IMR-90 (cell line): ENCODE measurements around the gene DPCD. TPM values are rescaled to one million over a fixed set of nuclear protein-coding genes. Genes with fewer than 3 reads are reported as not detected.

Experiments
- ATAC-seq: fragments of 200-7000 bp; cut with Tn5 transposase; 2 replicates; pipeline ENCODE4 v1.9.1; 2020; ENCODE audit warnings: low read depth, mild to moderate bottlenecking, moderate library complexity
- BruUV-seq: library from RNA; stranded (reverse); fragments of 400-500 nt; replicated peaks from 2 replicates; lab custom pipeline; 2021; lab: Mats Ljungman, UMichigan
- CTCF ChIA-PET: fragments of 300-600 bp; formaldehyde crosslinking; extraction: SDS; loops from one replicate; lab custom pipeline; 2021; ENCODE audit warnings: antibody characterized with exemption; lab: Yijun Ruan, JAX
- POLR2A ChIA-PET: fragments of 300-600 bp; sonication (Branson Sonifier 250); formaldehyde crosslinking; loops from one replicate; lab custom pipeline; 2022; ENCODE audit warnings: antibody characterized with exemption; ENCODE audit not compliant: unreplicated experiment; lab: Charles Lee
- DNase-seq: peaks from one replicate; pipeline ENCODE4 v3.0.0; 2013
- H2AFZ ChIP-seq: replicated peaks from 2 replicates; pipeline ENCODE3; 2013; ENCODE audit warnings: low read length, mild to moderate bottlenecking; ENCODE audit not compliant: poor library complexity
- H2AK5ac ChIP-seq: 2 replicates; pipeline ENCODE4 v1.6.1; 2013; ENCODE audit warnings: low read depth, low read length, inconsistent platforms
- H2AK9ac ChIP-seq: replicated peaks from 2 replicates; pipeline ENCODE3; 2013; ENCODE audit warnings: mild to moderate bottlenecking, low read depth, low read length, moderate library complexity; ENCODE audit not compliant: poor library complexity
- H2BK120ac ChIP-seq: 2 replicates; pipeline ENCODE4 v1.6.1; 2013; ENCODE audit warnings: low read depth, low read length, inconsistent platforms
- H2BK15ac ChIP-seq: 3 replicates; pipeline ENCODE4 v1.6.1; 2013; ENCODE audit warnings: low read depth, low read length, inconsistent platforms
- H2BK20ac ChIP-seq: 2 replicates; pipeline ENCODE4 v1.6.1; 2013; ENCODE audit warnings: low read depth, mild to moderate bottlenecking, inconsistent platforms, low read length, moderate library complexity
- H2BK5ac ChIP-seq: 2 replicates; pipeline ENCODE4 v1.6.1; 2013; ENCODE audit warnings: mild to moderate bottlenecking, low read depth, low read length, inconsistent platforms; ENCODE audit not compliant: poor library complexity, severe bottlenecking
- H3K14ac ChIP-seq: replicated peaks from 2 replicates; pipeline ENCODE4 v1.6.1; 2013; ENCODE audit warnings: low read depth, low read length, inconsistent platforms
- H3K18ac ChIP-seq: 2 replicates; pipeline ENCODE4 v1.6.1; 2013; ENCODE audit warnings: low read depth, low read length, control low read depth
- H3K23ac ChIP-seq: 2 replicates; pipeline ENCODE4 v1.6.1; 2013; ENCODE audit warnings: low read depth, low read length, inconsistent platforms
- H3K27ac ChIP-seq: 2 replicates; pipeline ENCODE4 v1.5.1; 2013; ENCODE audit warnings: mild to moderate bottlenecking, control low read depth, low read length; ENCODE audit not compliant: insufficient read depth
- H3K27me3 ChIP-seq: 2 replicates; pipeline ENCODE4 v1.6.1; 2013; ENCODE audit warnings: low read length; ENCODE audit not compliant: control insufficient read depth, insufficient read depth
- H3K36me3 ChIP-seq: 2 replicates; pipeline ENCODE4 v1.6.1; 2013; ENCODE audit warnings: low read length, mixed read lengths; ENCODE audit not compliant: control insufficient read depth, insufficient read depth
- H3K4ac ChIP-seq: 2 replicates; pipeline ENCODE4 v1.6.1; 2013; ENCODE audit warnings: low read depth, low read length, inconsistent platforms
- H3K4me1 ChIP-seq: 2 replicates; pipeline ENCODE4 v1.6.1; 2013; ENCODE audit warnings: low read length, mixed read lengths; ENCODE audit not compliant: control insufficient read depth, insufficient read depth
- H3K4me2 ChIP-seq: 2 replicates; pipeline ENCODE4 v1.6.1; 2013; ENCODE audit warnings: low read depth, mild to moderate bottlenecking, control low read depth, low read length, moderate library complexity
- H3K4me3 ChIP-seq: 2 replicates; pipeline ENCODE4 v1.5.1; 2013; ENCODE audit warnings: low read depth, mild to moderate bottlenecking, control low read depth, low read length, moderate library complexity; ENCODE audit not compliant: insufficient read depth
- H3K56ac ChIP-seq: 2 replicates; pipeline ENCODE4 v1.6.1; 2013; ENCODE audit warnings: low read length, inconsistent platforms; ENCODE audit not compliant: insufficient read depth; ENCODE audit errors: extremely low read depth
- H3K79me1 ChIP-seq, 2 experiments: 2 replicates each; pipeline ENCODE4 v1.6.1; 2013; ENCODE audit warnings: low read length in 2 of 2, inconsistent platforms in 1 of 2, low read depth in 1 of 2
- H3K9ac ChIP-seq: 2 replicates; pipeline ENCODE4 v1.6.1; 2013; ENCODE audit warnings: low read depth, low read length, control low read depth
- H3K9me1 ChIP-seq: 2 replicates; pipeline ENCODE4 v1.6.1; 2013; ENCODE audit warnings: low read length, inconsistent platforms; ENCODE audit not compliant: insufficient read depth
- H3K9me3 ChIP-seq: 2 replicates; pipeline ENCODE4 v1.6.1; 2013; ENCODE audit warnings: low read length; ENCODE audit not compliant: control insufficient read depth, insufficient read depth
- H4K20me1 ChIP-seq: 2 replicates; pipeline ENCODE4 v1.6.1; 2013; ENCODE audit warnings: low read length, inconsistent platforms; ENCODE audit not compliant: insufficient read depth
- H4K5ac ChIP-seq: 2 replicates; pipeline ENCODE4 v1.6.1; 2013; ENCODE audit warnings: mild to moderate bottlenecking, low read depth, low read length, control low read depth
- H4K8ac ChIP-seq, 2 experiments: 2 replicates each; pipeline ENCODE4 v1.6.1; 2013; ENCODE audit warnings: low read depth in 2 of 2, low read length in 2 of 2, control low read depth in 1 of 2, inconsistent platforms in 1 of 2
- H4K91ac ChIP-seq: 2 replicates; pipeline ENCODE4 v1.6.1; 2013; ENCODE audit warnings: low read depth, low read length, inconsistent platforms; ENCODE audit not compliant: insufficient read depth
- CEBPB ChIP-seq: IDR thresholded peaks from 2 replicates; pipeline ENCODE4 v1.6.1; 2012; ENCODE audit warnings: low read depth, low read length, improper control_type of control experiment
- MAFK ChIP-seq: IDR thresholded peaks from 2 replicates; pipeline ENCODE4 v1.6.1; 2012; ENCODE audit warnings: low read depth, low read length, improper control_type of control experiment
- MXI1 ChIP-seq: IDR thresholded peaks from 2 replicates; pipeline ENCODE4 v1.6.1; 2012; ENCODE audit warnings: low read depth, mild to moderate bottlenecking, low read length, moderate library complexity, borderline replicate concordance
- POLR2A ChIP-seq: IDR thresholded peaks from 2 replicates; pipeline ENCODE4 v1.6.1; 2012; ENCODE audit warnings: mild to moderate bottlenecking, low read depth, low read length
- RCOR1 ChIP-seq: IDR thresholded peaks from 2 replicates; pipeline ENCODE4 v1.6.1; 2012; ENCODE audit warnings: mild to moderate bottlenecking, low read length, improper control_type of control experiment; ENCODE audit not compliant: insufficient replicate concordance
- RFX5 ChIP-seq: IDR thresholded peaks from 2 replicates; pipeline ENCODE4 v1.8.0; 2012; ENCODE audit warnings: low read depth, mild to moderate bottlenecking, low read length, moderate library complexity
- USF2 ChIP-seq: fragments of 150-350 bp; IDR thresholded peaks from 2 replicates; pipeline ENCODE4 v1.6.1; 2017; ENCODE audit warnings: mild to moderate bottlenecking, antibody characterized with exemption, low read length, low read depth
- WGBS, 2 experiments: methylation state at CpG; one replicate each; pipeline versions ENCODE4 v1.1.5 to v1.1.7; 2013; ENCODE audit warnings: missing lambda C conversion rate in 2 of 2; ENCODE audit not compliant: insufficient read length in 1 of 2; ENCODE audit errors: extremely low coverage in 2 of 2; 5-methylcytosine and 5-hydroxymethylcytosine counted together
- dilution Hi-C: fragments of 300-500 bp; cut with HindIII; formaldehyde crosslinking; loops from one replicate; pipeline ENCODE4 v1.14.3; 2018; ENCODE audit warnings: low sequenced_read_pairs; ENCODE audit not compliant: unreplicated experiment
- in situ Hi-C: fragments of 300-500 bp; cut with MboI; formaldehyde crosslinking; loops from 3 replicates; pipeline ENCODE4 v1.14.3; 2019; ENCODE audit warnings: low sequenced_read_pairs, inconsistent platforms, mixed read lengths
- intact Hi-C: fragments of 100-400 bp; cut with micrococcal nuclease; formaldehyde crosslinking; loops from 2 replicates; pipeline ENCODE4 v1.10.0; 2022
- polyA plus RNA-seq, 3 experiments: library from polyadenylated mRNA; depleted of rRNA; stranded (reverse); fragments of >200 nt; gene quantifications; 2 replicates each; pipeline ENCODE4 v1.2.3, GENCODE V29; 2012; ENCODE audit warnings: low replicate concordance in 1 of 3
- total RNA-seq: library from RNA; depleted of rRNA; stranded (reverse); fragments of >200 nt; gene quantifications from 2 replicates; pipeline ENCODE4 v1.2.3, GENCODE V29; 2012

DPCD gene
- total and polyA plus RNA-seq, 2 of the 4 experiments (the other 2 are of a cell fraction): 59.1 to 73.7 TPM

- DNase-seq (no peak), ATAC-seq (no peak)
- Histone ChIP-seq H4K91ac (no peak overlapping the region), H3K9me1 (peaks cover 2% of the 10 kb centered on the region; the same call in 1 of the 2 replicates), H2AFZ (no peak overlapping the region), H3K79me1 (no peaks in the 10 kb centered on the region), H3K18ac (no peak overlapping the region), H3K4me2 (no peak overlapping the region), H3K36me3 (peaks cover 9% of the 10 kb centered on the region; the same call in 1 of the 2 replicates), H4K20me1 (no peaks in the 10 kb centered on the region), H3K4me3 (no peak overlapping the region), H2AK9ac (no peak overlapping the region), H3K27ac (no peak overlapping the region), H3K9ac (no peak overlapping the region), H3K9me3 (no peaks in the 10 kb centered on the region), H2AK5ac (no peak overlapping the region), H2BK120ac (no peak overlapping the region), H4K8ac (no peak overlapping the region), H2BK15ac (no peak overlapping the region), H3K14ac (no peak overlapping the region), H3K4me1 (no peaks in the 10 kb centered on the region), H3K23ac (no peak overlapping the region), H3K56ac (no peak overlapping the region), H3K27me3 (no peaks in the 10 kb centered on the region), H2BK5ac (no peak overlapping the region), H3K4ac (no peak overlapping the region), H4K5ac (no peak overlapping the region), H2BK20ac (no peak overlapping the region)
- BruUV-seq: no TSS peak
- ChIA-PET CTCF (no interaction called here), POLR2A (no interaction called here)
- TF ChIP-seq RCOR1 (no peak), RFX5 (no peak), MXI1 (no peak), USF2 (no peak), MAFK (no peak), POLR2A (no peak), CEBPB (no peak)
- WGBS, 2 experiments: 100% methylated on average over 1 of the region's 4 CpGs; no CpG with 5 or more reads in 1 of the 2 experiments
- dilution Hi-C loops (no loop called here), intact Hi-C loops (no loop called here), in situ Hi-C loops (no loop called here)
Observed at GRCh38 chr10:101617824-101618568, 29.9 kb downstream of the DPCD start.
